22Rv1 (cell line): ENCODE results near the gene UBAP2L.
"Not testable (repeated sequence)": the region's sequence is repeated elsewhere in the genome, so short reads cannot be mapped to it uniquely, and the experiment has no call there.

Experiments
- CTCF ChIP-seq: fragments of 450-650 bp; IDR thresholded peaks from 2 replicates; pipeline ENCODE4 v1.5.1; 2017; ENCODE audit warnings: mild to moderate bottlenecking
- ZFX ChIP-seq: fragments of 450-650 bp; IDR thresholded peaks from 2 replicates; pipeline ENCODE4 v1.6.1; 2017; ENCODE audit warnings: antibody characterized with exemption, borderline replicate concordance

- not testable (repeated sequence) for TF ChIP-seq CTCF, ZFX
Measured at GRCh38 chr1:154287591-154287990, 66.8 kb downstream of the UBAP2L start.
